ENCODE data around the gene RASA2. TPM values are rescaled to one million over a fixed set of nuclear protein-coding genes. Genes with fewer than 3 reads are reported as not detected.

The RASA2 gene
- polyA plus RNA-seq, 1 of the 3 experiments (the other 2 are of a cell fraction) = 2.4 TPM

- Histone ChIP-seq H3K79me2 (ENCODE audit: insufficient read depth) (peaks cover 6% of the 10 kb centered on the region; the same call in 1 of the 2 replicates), H4K20me1 (ENCODE audit: insufficient read depth) (no peaks in the 10 kb centered on the region), H3K4me1 (ENCODE audit: control insufficient read depth in 1 of 2, insufficient read depth in 2 of 2, low read depth in 1 of 2, low read length in 1 of 2) (peaks cover 0 to 33% of the 10 kb centered on the region in 2 experiments; a peak in 1 of 4 replicates), H3K9me3 (peaks cover 2% of the 10 kb centered on the region; the same call in 1 of the 2 replicates), H3K4me2 (no peak overlapping the region), H3F3A (replicated peaks; ENCODE audit: insufficient read depth) (peaks cover 22% of the 10 kb centered on the region), H3K27ac (ENCODE audit: low read depth in 2 of 2, low read length in 1 of 2) (peak overlapping the region in 1 of 2 experiments; percentile 27; a peak in 1 of 4 replicates), H3K36me3 (replicated peaks in 1 of 2; ENCODE audit: control insufficient read depth in 1 of 2, insufficient read depth in 2 of 2, low read length in 1 of 2) (peaks cover 43 to 44% of the 10 kb centered on the region in 2 experiments), H3K4me3 (ENCODE audit: low read depth in 2 of 2, low read length in 1 of 2) (no peak overlapping the region), H3K27me3 (ENCODE audit: insufficient read depth) (no peaks in the 10 kb centered on the region), H3K9ac (no peak overlapping the region), H3K9me2 (no peaks in the 10 kb centered on the region), H2AFZ (ENCODE audit: low read depth) (no peak overlapping the region)
- DNase-seq = no peak
- ChIA-PET POLR2A (no interaction called here), CTCF (interaction anchor here (0.8 to 2.2 kb wide), 4 partner anchors 82 to 195 kb away, joined by 3 to 7 read pairs (median 4); no protein-coding TSS in a partner anchor)
- WGBS (ENCODE audit: low lambda C conversion rate) = 58% methylated on average over 1 of the region's 1 CpG
- TF ChIP-seq GATA2 (CRISPR knock-in tag; IDR thresholded peaks at IDR 0.05) (no peak), ELF1 (IDR thresholded peaks at IDR 0.05) (no peak), SIN3A (IDR thresholded peaks at IDR 0.05; ENCODE audit: borderline replicate concordance, low read depth, low read length) (no peak), IRF3 (IDR thresholded peaks at IDR 0.05; ENCODE audit: low read depth, low read length) (no peak), FOXJ3 (CRISPR knock-in tag; IDR thresholded peaks at IDR 0.05) (no peak), EZH2phosphoT487 (IDR thresholded peaks at IDR 0.05; ENCODE audit: borderline replicate concordance, low read depth) (no peak), JUND (IDR thresholded peaks at IDR 0.05) (no peak), FOXM1 (IDR thresholded peaks at IDR 0.05; ENCODE audit: low read depth) (no peak), TAF1 (IDR thresholded peaks at IDR 0.05; ENCODE audit: borderline replicate concordance, low read depth, low read length) (no peak), RFX5 (IDR thresholded peaks at IDR 0.05; ENCODE audit: low read length) (no peak), CTCF (IDR thresholded peaks at IDR 0.05) (no peak), PBX3 (IDR thresholded peaks at IDR 0.05) (no peak), RXRA (IDR thresholded peaks at IDR 0.05; ENCODE audit: borderline replicate concordance, low read depth) (no peak), USF2 (IDR thresholded peaks at IDR 0.05; ENCODE audit: borderline replicate concordance, low read depth, low read length) (no peak), FOSL2 (IDR thresholded peaks at IDR 0.05; ENCODE audit: borderline replicate concordance, low read depth) (no peak), NRF1 (IDR thresholded peaks at IDR 0.05; ENCODE audit: low read depth, low read length) (no peak), EP300 (IDR thresholded peaks at IDR 0.05; ENCODE audit: borderline replicate concordance in 1 of 2, low read depth in 1 of 2, low read length in 1 of 2) (no peak), TCF12 (IDR thresholded peaks at IDR 0.05) (no peak), RAD21 (IDR thresholded peaks at IDR 0.05; ENCODE audit: low read length) (no peak), SMC3 (IDR thresholded peaks at IDR 0.05; ENCODE audit: low read depth, low read length) (no peak)
Observed at GRCh38 chr3:141556034-141556433, 69.2 kb downstream of the RASA2 start.
